ENCODE measurements around the gene CTTN. TPM values are rescaled to one million over a fixed set of nuclear protein-coding genes. Genes with fewer than 3 reads are reported as not detected.

CTTN gene
- total RNA-seq, 1 donor: 406 TPM

- H3K4me3 ChIP-seq (ENCODE audit: low read depth, low read length): no peak overlapping the region
- DNase-seq (ENCODE audit: low read depth): no peak
- TF ChIP-seq CTCF (IDR thresholded peaks at IDR 0.05; ENCODE audit: insufficient read depth, low read depth, low read length): no peak
Measured at GRCh38 chr11:70432580-70432979, 34.3 kb downstream of the CTTN start.

GRCh38 chr11:70433038-70433437, 34.7 kb downstream of the CTTN start:
- H3K4me3 ChIP-seq (ENCODE audit: low read depth, low read length): no peak overlapping the region
- no peak for DNase-seq (ENCODE audit: low read depth)
- no peak for TF ChIP-seq CTCF (IDR thresholded peaks at IDR 0.05; ENCODE audit: insufficient read depth, low read depth, low read length)

GRCh38 chr11:70433526-70433925, 35.2 kb downstream of the CTTN start:
- no peak for TF ChIP-seq CTCF (IDR thresholded peaks at IDR 0.05; ENCODE audit: insufficient read depth, low read depth, low read length)
- H3K4me3 ChIP-seq (ENCODE audit: low read depth, low read length): no peak overlapping the region
- DNase-seq (ENCODE audit: low read depth): no peak

GRCh38 chr11:70433966-70434812, 35.9 kb downstream of the CTTN start:
- DNase-seq (ENCODE audit: low read depth): no peak
- H3K4me3 ChIP-seq (ENCODE audit: low read depth, low read length): no peak overlapping the region
- TF ChIP-seq CTCF (IDR thresholded peaks at IDR 0.05; ENCODE audit: insufficient read depth, low read depth, low read length): no peak

- no peak for TF ChIP-seq CTCF (IDR thresholded peaks at IDR 0.05; ENCODE audit: insufficient read depth, low read depth, low read length)
- DNase-seq (ENCODE audit: low read depth): no peak
- H3K4me3 ChIP-seq (ENCODE audit: low read depth, low read length): no peak overlapping the region
Measured at GRCh38 chr11:70434813-70435278, 36.5 kb downstream of the CTTN start.

- no peak overlapping the region for H3K4me3 ChIP-seq (ENCODE audit: low read depth, low read length)
- TF ChIP-seq CTCF (IDR thresholded peaks at IDR 0.05; ENCODE audit: insufficient read depth, low read depth, low read length): no peak
- DNase-seq (ENCODE audit: low read depth): no peak
Measured at GRCh38 chr11:70435361-70435760, 37.0 kb downstream of the CTTN start.
